Gastrocnemius medialis (tissue), 4 donors: ENCODE measurements around the gene THSD7A. TPM values are rescaled to one million over a fixed set of nuclear protein-coding genes. Genes with fewer than 3 reads are reported as not detected.

Experiments used
- ATAC-seq, 2 donors: fragments of 150-250 bp; one replicate each; pipeline ENCODE4 v1.9.1; 2016
- DNase-seq, 2 donors: peaks; one replicate each; pipeline ENCODE4 v3.0.0-alpha.2; 2019
- H3K27ac ChIP-seq, 4 donors: fragments of 200-600 bp; sonication (generic); 1 replicate in 1 of 4; 2 replicates in 3 of 4; pipeline ENCODE4 v1.5.1; 2016 to 2018; ENCODE audit warnings: mild to moderate bottlenecking in 2 of 4, moderate library complexity in 1 of 4
- H3K27me3 ChIP-seq, 3 donors: fragments of 200-600 bp; sonication (generic) in 2 of 3; 1 replicate in 1 of 3; 2 replicates in 2 of 3; pipeline versions ENCODE4 v1.5.1 to v1.6.0; 2016 to 2019; ENCODE audit warnings: mild to moderate bottlenecking in 1 of 3, moderate library complexity in 1 of 3
- H3K36me3 ChIP-seq, 2 donors: fragments of 200-600 bp; sonication (generic) in 1 of 2; one replicate each; pipeline ENCODE4 v1.5.1; 2017 to 2018
- H3K4me1 ChIP-seq, 2 donors: fragments of 200-600 bp; sonication (generic) in 1 of 2; one replicate each; pipeline ENCODE4 v1.5.1; 2016 to 2017; ENCODE audit warnings: mild to moderate bottlenecking in 2 of 2
- H3K4me3 ChIP-seq, 4 donors: fragments of 200-600 bp; sonication (generic) in 3 of 4; 1 replicate in 1 of 4; 2 replicates in 3 of 4; pipeline ENCODE4 v1.5.1; 2016 to 2019; ENCODE audit warnings: mild to moderate bottlenecking in 2 of 4
- H3K9me3 ChIP-seq, 3 donors: fragments of 200-600 bp; sonication (generic) in 2 of 3; 1 replicate in 1 of 3; 2 replicates in 2 of 3; pipeline ENCODE4 v1.5.1; 2016 to 2019
- CTCF ChIP-seq, 5 experiments: fragments of 450-650 bp in 3 of 5; fragments of 200-600 bp in 2 of 5; sonication (generic) in 2 of 5; IDR thresholded peaks in 4 of 5; conservative IDR thresholded peaks in 1 of 5; 1 replicate in 4 of 5; 2 replicates in 1 of 5; pipeline ENCODE4 v1.5.1; 2016 to 2019; ENCODE audit warnings: antibody characterized with exemption in 5 of 5, mild to moderate bottlenecking in 3 of 5, moderate library complexity in 3 of 5
- POLR2A ChIP-seq, 2 donors: fragments of 450-650 bp; IDR thresholded peaks; one replicate each; pipeline ENCODE4 v1.6.1; 2017; ENCODE audit warnings: antibody characterized with exemption in 2 of 2, mild to moderate bottlenecking in 2 of 2, moderate library complexity in 2 of 2
- in situ Hi-C, 4 donors: fragments of 200-750 bp; cut with MboI; loops; one replicate each; pipeline versions ENCODE4 v1.15.0 to v1.8.0; 2017; ENCODE audit warnings: low sequenced_read_pairs in 4 of 4
- intact Hi-C: fragments of 100-400 bp; cut with DNase I; formaldehyde crosslinking; loops from one replicate; pipeline ENCODE4 v1.15.1; 2023; ENCODE audit warnings: low total_unique reads
- total RNA-seq, 4 donors: library from RNA; depleted of rRNA; stranded (reverse); fragments of >200 nt; gene quantifications; one replicate each; pipeline versions ENCODE4 v1.1.0 to v1.2.3, GENCODE V29; 2016

Gene THSD7A
- total RNA-seq, 4 donors from 2014 or later = 0.36 to 0.78 (median 0.66) TPM

GRCh38 chr7:11699666-11700065 lies 132.3 kb downstream of the THSD7A start:
- H3K36me3 ChIP-seq = no peaks in the 10 kb centered on the region
- no peak overlapping the region for H3K4me3 ChIP-seq
- intact Hi-C loops (no loop called here), in situ Hi-C loops (no loop called here)
- H3K4me1 ChIP-seq = no peaks in the 10 kb centered on the region
- H3K27ac ChIP-seq = no peak overlapping the region
- no peak for ATAC-seq
- no peak for DNase-seq
- H3K27me3 ChIP-seq = no peaks in the 10 kb centered on the region
- H3K9me3 ChIP-seq = no peaks in the 10 kb centered on the region
- TF ChIP-seq CTCF (IDR thresholded peaks at IDR 0.05 in 4 of 5, conservative IDR thresholded peaks at IDR 0.05 in 1 of 5) (no peak), POLR2A (IDR thresholded peaks at IDR 0.05) (no peak)

- in situ Hi-C loops = no loop called here
- H3K36me3 ChIP-seq = no peaks in the 10 kb centered on the region
- no peak overlapping the region for H3K4me3 ChIP-seq
- no peaks in the 10 kb centered on the region for H3K9me3 ChIP-seq
- H3K4me1 ChIP-seq = no peaks in the 10 kb centered on the region
- no peak overlapping the region for H3K27ac ChIP-seq
- intact Hi-C loops = no loop called here
- ATAC-seq (no peak), DNase-seq (no peak)
- TF ChIP-seq POLR2A (IDR thresholded peaks at IDR 0.05) (no peak), CTCF (IDR thresholded peaks at IDR 0.05 in 4 of 5, conservative IDR thresholded peaks at IDR 0.05 in 1 of 5) (no peak)
- no peaks in the 10 kb centered on the region for H3K27me3 ChIP-seq
These were observed 133.6 kb downstream of the THSD7A start for GRCh38 chr7:11698384-11698871.

GRCh38 chr7:11690395-11690794 lies 141.6 kb downstream of the THSD7A start:
- H3K36me3 ChIP-seq = no peaks in the 10 kb centered on the region
- H3K9me3 ChIP-seq = no peaks in the 10 kb centered on the region
- H3K4me3 ChIP-seq = no peak overlapping the region
- in situ Hi-C loops = no loop called here
- H3K4me1 ChIP-seq = no peaks in the 10 kb centered on the region
- ATAC-seq (no peak), DNase-seq (no peak)
- no peak overlapping the region for H3K27ac ChIP-seq
- no peaks in the 10 kb centered on the region for H3K27me3 ChIP-seq
- intact Hi-C loops = no loop called here
- TF ChIP-seq POLR2A (IDR thresholded peaks at IDR 0.05) = no peak
- TF ChIP-seq CTCF (IDR thresholded peaks at IDR 0.05 in 4 of 5, conservative IDR thresholded peaks at IDR 0.05 in 1 of 5) = no peak

GRCh38 chr7:11689096-11689495 lies 142.9 kb downstream of the THSD7A start:
- Histone ChIP-seq H3K9me3 (no peaks in the 10 kb centered on the region), H3K4me3 (no peak overlapping the region), H3K36me3 (no peaks in the 10 kb centered on the region), H3K27me3 (no peaks in the 10 kb centered on the region), H3K4me1 (no peaks in the 10 kb centered on the region), H3K27ac (no peak overlapping the region)
- ATAC-seq (no peak), DNase-seq (no peak)
- TF ChIP-seq CTCF (IDR thresholded peaks at IDR 0.05 in 4 of 5, conservative IDR thresholded peaks at IDR 0.05 in 1 of 5) = no peak
- no peak for TF ChIP-seq POLR2A (IDR thresholded peaks at IDR 0.05)
- in situ Hi-C loops = no loop called here
- intact Hi-C loops = no loop called here

- intact Hi-C loops = no loop called here
- no peaks in the 10 kb centered on the region for H3K9me3 ChIP-seq
- in situ Hi-C loops = no loop called here
- no peaks in the 10 kb centered on the region for H3K27me3 ChIP-seq
- no peak for TF ChIP-seq POLR2A (IDR thresholded peaks at IDR 0.05)
- no peak for TF ChIP-seq CTCF (IDR thresholded peaks at IDR 0.05 in 4 of 5, conservative IDR thresholded peaks at IDR 0.05 in 1 of 5)
- H3K36me3 ChIP-seq = no peaks in the 10 kb centered on the region
- ATAC-seq = no peak
- DNase-seq = no peak
- H3K4me1 ChIP-seq = no peaks in the 10 kb centered on the region
- no peak overlapping the region for H3K4me3 ChIP-seq
- H3K27ac ChIP-seq = no peak overlapping the region
These were observed 150.5 kb downstream of the THSD7A start for GRCh38 chr7:11681461-11681860.
